ENCODE data around the gene CALCOCO2. TPM values are rescaled to one million over a fixed set of nuclear protein-coding genes. Genes with fewer than 3 reads are reported as not detected.

CALCOCO2 gene
- total RNA-seq, 2 experiments from 2014 or later: 15.3 to 64.5 TPM

DNA sequence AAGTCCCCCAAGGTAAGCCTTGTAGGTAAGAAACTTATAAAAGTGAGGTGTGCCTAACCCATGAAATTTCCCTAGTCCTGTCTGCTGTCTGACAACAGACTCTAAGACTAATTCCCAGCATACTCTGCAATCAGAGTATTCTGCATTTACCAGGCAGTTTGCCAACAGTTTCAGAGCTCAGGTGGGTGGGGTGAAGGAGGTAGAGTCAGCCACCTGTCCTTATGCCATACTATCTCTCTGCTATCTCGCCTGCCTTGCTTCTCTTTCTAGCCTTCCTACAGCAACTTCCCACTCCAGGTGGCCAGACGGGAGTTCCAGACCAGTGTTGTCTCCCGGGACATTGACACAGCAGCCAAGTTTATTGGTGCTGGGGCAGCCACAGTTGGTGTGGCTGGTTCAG lies 64.1 kb downstream of the CALCOCO2 start:
- H3K4me3 ChIP-seq (ENCODE audit: low read depth, low read length, poor library complexity, severe bottlenecking): no peak overlapping the region
- DNase-seq (ENCODE audit: low spot score): no peak
- CTCF ChIA-PET (ENCODE audit: unreplicated experiment): no interaction called here
- POLR2A ChIA-PET: interaction anchor here (1.5 to 2.6 kb wide), 2 partner anchors 10 to 13 kb away, joined by 7 to 14 read pairs; partner anchors contain the start of gene UBE2Z
- TF ChIP-seq, protein P1, sequence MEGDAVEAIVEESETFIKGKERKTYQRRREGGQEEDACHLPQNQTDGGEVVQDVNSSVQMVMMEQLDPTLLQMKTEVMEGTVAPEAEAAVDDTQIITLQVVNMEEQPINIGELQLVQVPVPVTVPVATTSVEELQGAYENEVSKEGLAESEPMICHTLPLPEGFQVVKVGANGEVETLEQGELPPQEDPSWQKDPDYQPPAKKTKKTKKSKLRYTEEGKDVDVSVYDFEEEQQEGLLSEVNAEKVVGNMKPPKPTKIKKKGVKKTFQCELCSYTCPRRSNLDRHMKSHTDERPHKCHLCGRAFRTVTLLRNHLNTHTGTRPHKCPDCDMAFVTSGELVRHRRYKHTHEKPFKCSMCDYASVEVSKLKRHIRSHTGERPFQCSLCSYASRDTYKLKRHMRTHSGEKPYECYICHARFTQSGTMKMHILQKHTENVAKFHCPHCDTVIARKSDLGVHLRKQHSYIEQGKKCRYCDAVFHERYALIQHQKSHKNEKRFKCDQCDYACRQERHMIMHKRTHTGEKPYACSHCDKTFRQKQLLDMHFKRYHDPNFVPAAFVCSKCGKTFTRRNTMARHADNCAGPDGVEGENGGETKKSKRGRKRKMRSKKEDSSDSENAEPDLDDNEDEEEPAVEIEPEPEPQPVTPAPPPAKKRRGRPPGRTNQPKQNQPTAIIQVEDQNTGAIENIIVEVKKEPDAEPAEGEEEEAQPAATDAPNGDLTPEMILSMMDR (conservative IDR thresholded peaks at IDR 0.05; ENCODE audit: low read length): no peak
- no peak for TF ChIP-seq EZH2phosphoT487 (IDR thresholded peaks at IDR 0.05; ENCODE audit: borderline replicate concordance, low read depth, low read length)
- H3K9me3 ChIP-seq (ENCODE audit: low read length): no peaks in the 10 kb centered on the region
- intact Hi-C loops (cut with micrococcal nuclease; ENCODE audit: unreplicated experiment): no loop called here
- H3K9me2 ChIP-seq (ENCODE audit: insufficient read depth, low read length): no peaks in the 10 kb centered on the region
- BruUV-seq (replicated peaks): no TSS peak
- no peaks in the 10 kb centered on the region for H4K20me1 ChIP-seq (ENCODE audit: insufficient read depth, low read length)
- H3K27ac ChIP-seq (ENCODE audit: low read depth, low read length, poor library complexity, severe bottlenecking): no peak overlapping the region
- H3K4me1 ChIP-seq (ENCODE audit: insufficient read depth, low read length, poor library complexity, severe bottlenecking): peaks cover 19% of the 10 kb centered on the region
- H2AFZ ChIP-seq (ENCODE audit: low read length): no peak overlapping the region
- peaks cover 44% of the 10 kb centered on the region for H3K36me3 ChIP-seq (ENCODE audit: insufficient read depth, low read length)
- peaks cover 25% of the 10 kb centered on the region for H3K79me2 ChIP-seq (ENCODE audit: insufficient read depth, low read depth, low read length)
- no peak overlapping the region for H3K4me2 ChIP-seq (ENCODE audit: low read length)

DNA sequence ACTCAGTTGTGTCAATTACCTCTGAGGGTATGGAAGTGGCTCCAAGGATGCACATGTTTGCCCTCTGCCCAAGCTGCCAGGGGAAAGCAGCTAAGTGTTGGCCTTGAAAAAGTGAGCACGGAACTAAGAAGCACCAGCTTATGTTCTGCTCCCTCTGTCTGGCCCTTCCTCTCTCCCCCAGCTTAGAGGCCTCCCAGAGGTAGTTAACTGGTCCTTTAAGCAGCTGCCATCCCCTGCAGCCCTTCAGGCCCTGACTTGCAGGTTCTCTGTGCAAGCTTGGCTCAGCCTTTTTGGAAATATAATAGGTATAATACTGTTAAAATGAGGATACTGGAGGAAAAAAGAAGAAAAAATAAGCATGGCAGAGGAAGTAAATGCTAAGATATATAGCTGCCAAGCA lies 70.4 kb downstream of the CALCOCO2 start:
- BruUV-seq (replicated peaks): no TSS peak
- TF ChIP-seq, protein P1 (conservative IDR thresholded peaks at IDR 0.05; ENCODE audit: low read length): no peak
- no peak for TF ChIP-seq EZH2phosphoT487 (IDR thresholded peaks at IDR 0.05; ENCODE audit: borderline replicate concordance, low read depth, low read length)
- Histone ChIP-seq H3K4me2 (ENCODE audit: low read length) (no peak overlapping the region), H2AFZ (ENCODE audit: low read length) (no peak overlapping the region), H4K20me1 (ENCODE audit: insufficient read depth, low read length) (no peaks in the 10 kb centered on the region), H3K4me1 (ENCODE audit: insufficient read depth, low read length, poor library complexity, severe bottlenecking) (no peaks in the 10 kb centered on the region), H3K9me3 (ENCODE audit: low read length) (no peaks in the 10 kb centered on the region), H3K79me2 (ENCODE audit: insufficient read depth, low read depth, low read length) (no peaks in the 10 kb centered on the region), H3K36me3 (ENCODE audit: insufficient read depth, low read length) (peaks cover 22% of the 10 kb centered on the region), H3K4me3 (ENCODE audit: low read depth, low read length, poor library complexity, severe bottlenecking) (no peak overlapping the region), H3K27ac (ENCODE audit: low read depth, low read length, poor library complexity, severe bottlenecking) (no peak overlapping the region), H3K9me2 (ENCODE audit: insufficient read depth, low read length) (no peaks in the 10 kb centered on the region)
- no peak for DNase-seq (ENCODE audit: low spot score)
- intact Hi-C loops (cut with micrococcal nuclease; ENCODE audit: unreplicated experiment): no loop called here
- ChIA-PET POLR2A (interaction anchor here (0.6 to 1.5 kb wide), 2 partner anchors 9 to 346 kb away, joined by 5 read pairs; partner anchors contain the start of gene ATP5MC1), CTCF (ENCODE audit: unreplicated experiment) (no interaction called here)

- DNase-seq (ENCODE audit: low spot score): no peak
- Histone ChIP-seq H3K4me1 (ENCODE audit: insufficient read depth, low read length, poor library complexity, severe bottlenecking) (no peaks in the 10 kb centered on the region), H3K4me2 (ENCODE audit: low read length) (no peak overlapping the region), H3K79me2 (ENCODE audit: insufficient read depth, low read depth, low read length) (peaks cover 7% of the 10 kb centered on the region; the same call in 1 of the 2 replicates), H3K27ac (ENCODE audit: low read depth, low read length, poor library complexity, severe bottlenecking) (no peak overlapping the region), H3K36me3 (ENCODE audit: insufficient read depth, low read length) (peaks cover 2% of the 10 kb centered on the region; the same call in 1 of the 2 replicates), H3K9me3 (ENCODE audit: low read length) (no peaks in the 10 kb centered on the region), H3K4me3 (ENCODE audit: low read depth, low read length, poor library complexity, severe bottlenecking) (no peak overlapping the region), H2AFZ (ENCODE audit: low read length) (no peak overlapping the region), H4K20me1 (ENCODE audit: insufficient read depth, low read length) (no peaks in the 10 kb centered on the region), H3K9me2 (ENCODE audit: insufficient read depth, low read length) (no peaks in the 10 kb centered on the region)
- ChIA-PET POLR2A (interaction anchor here (0.7 to 4.7 kb wide), 2 partner anchors 10 to 264 kb away, joined by 3 to 14 read pairs; partner anchors contain the start of gene ATP5MC1), CTCF (ENCODE audit: unreplicated experiment) (no interaction called here)
- BruUV-seq (replicated peaks): no TSS peak
- intact Hi-C loops (cut with micrococcal nuclease; ENCODE audit: unreplicated experiment): no loop called here
- TF ChIP-seq, protein P1 (conservative IDR thresholded peaks at IDR 0.05; ENCODE audit: low read length): no peak
- TF ChIP-seq EZH2phosphoT487 (IDR thresholded peaks at IDR 0.05; ENCODE audit: borderline replicate concordance, low read depth, low read length): no peak
These were observed 72.6 kb downstream of the CALCOCO2 start for GRCh38 chr17:48903401-48903800.

All from OCI-LY7 (cell line).